ENCODE measurements around the gene PPP1R8.

The PPP1R8 gene

DNA sequence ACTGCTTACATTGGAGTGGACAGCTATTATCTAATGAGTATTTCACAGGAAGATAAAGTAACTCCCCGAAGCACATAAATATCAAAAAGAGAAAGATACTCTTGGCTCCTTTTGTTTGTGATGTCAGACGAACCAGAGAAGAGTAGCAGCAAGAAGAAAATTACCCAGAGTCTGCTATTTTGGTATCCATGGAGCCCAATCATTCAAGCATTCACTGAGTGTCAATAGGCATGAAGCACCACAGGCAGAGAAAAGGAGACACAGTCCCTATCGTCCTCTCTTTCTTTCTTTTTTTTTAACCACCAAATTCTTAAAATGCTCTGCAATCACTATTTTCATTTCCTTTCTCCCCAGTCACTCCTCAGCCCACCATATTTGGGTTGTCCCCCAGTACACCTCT, 63.9 kb downstream of the PPP1R8 start:
- no peak for DNase-seq (ENCODE audit: low read depth in 2 of 2)

Measured in stimulated activated CD8-positive, alpha-beta memory T cell treated with anti-CD3 and anti-CD28 coated beads, Interleukin-15, amount 100 ng/mL, for 4 hours (primary cell).